ENCODE data around the gene PANK4.

PANK4 gene

DNA sequence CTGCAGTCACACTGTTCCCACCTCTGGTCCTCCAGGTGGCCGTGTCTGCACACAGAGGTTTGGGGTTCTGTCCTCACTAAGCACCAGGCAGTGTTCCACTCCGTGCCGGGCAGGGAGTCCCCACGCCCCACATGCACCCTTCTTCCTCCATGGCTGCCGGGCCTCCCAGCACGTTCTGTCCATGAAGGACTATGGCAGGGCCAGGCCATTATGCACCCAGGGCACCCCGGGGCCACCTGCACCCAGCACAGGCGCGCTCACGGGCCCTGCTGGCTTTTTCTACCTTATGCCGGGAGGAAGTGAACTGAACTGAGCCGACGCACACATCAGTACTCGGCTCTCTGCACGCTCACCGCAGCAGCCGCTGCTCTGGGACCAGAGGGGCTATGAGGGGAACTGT lies 10.3 kb downstream of the PANK4 start:
- Histone ChIP-seq H3K9me3 (ENCODE audit: severe bottlenecking) (no peaks in the 10 kb centered on the region), H3K4me1 (ENCODE audit: insufficient read depth, poor library complexity, severe bottlenecking) (no peaks in the 10 kb centered on the region), H3K27me3 (ENCODE audit: insufficient read depth, poor library complexity, severe bottlenecking) (no peaks in the 10 kb centered on the region), H3K36me3 (ENCODE audit: low read depth) (peaks cover 75% of the 10 kb centered on the region), H3K27ac (ENCODE audit: poor library complexity, severe bottlenecking) (no peak overlapping the region), H3K4me3 (ENCODE audit: severe bottlenecking) (no peak overlapping the region)
- TF ChIP-seq, protein P1, sequence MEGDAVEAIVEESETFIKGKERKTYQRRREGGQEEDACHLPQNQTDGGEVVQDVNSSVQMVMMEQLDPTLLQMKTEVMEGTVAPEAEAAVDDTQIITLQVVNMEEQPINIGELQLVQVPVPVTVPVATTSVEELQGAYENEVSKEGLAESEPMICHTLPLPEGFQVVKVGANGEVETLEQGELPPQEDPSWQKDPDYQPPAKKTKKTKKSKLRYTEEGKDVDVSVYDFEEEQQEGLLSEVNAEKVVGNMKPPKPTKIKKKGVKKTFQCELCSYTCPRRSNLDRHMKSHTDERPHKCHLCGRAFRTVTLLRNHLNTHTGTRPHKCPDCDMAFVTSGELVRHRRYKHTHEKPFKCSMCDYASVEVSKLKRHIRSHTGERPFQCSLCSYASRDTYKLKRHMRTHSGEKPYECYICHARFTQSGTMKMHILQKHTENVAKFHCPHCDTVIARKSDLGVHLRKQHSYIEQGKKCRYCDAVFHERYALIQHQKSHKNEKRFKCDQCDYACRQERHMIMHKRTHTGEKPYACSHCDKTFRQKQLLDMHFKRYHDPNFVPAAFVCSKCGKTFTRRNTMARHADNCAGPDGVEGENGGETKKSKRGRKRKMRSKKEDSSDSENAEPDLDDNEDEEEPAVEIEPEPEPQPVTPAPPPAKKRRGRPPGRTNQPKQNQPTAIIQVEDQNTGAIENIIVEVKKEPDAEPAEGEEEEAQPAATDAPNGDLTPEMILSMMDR (IDR thresholded peaks at IDR 0.05; ENCODE audit: poor library complexity, severe bottlenecking) = no peak
- DNase-seq (ENCODE audit: low spot score) = no peak
- no peak for ATAC-seq (ENCODE audit: low read depth)

DNA sequence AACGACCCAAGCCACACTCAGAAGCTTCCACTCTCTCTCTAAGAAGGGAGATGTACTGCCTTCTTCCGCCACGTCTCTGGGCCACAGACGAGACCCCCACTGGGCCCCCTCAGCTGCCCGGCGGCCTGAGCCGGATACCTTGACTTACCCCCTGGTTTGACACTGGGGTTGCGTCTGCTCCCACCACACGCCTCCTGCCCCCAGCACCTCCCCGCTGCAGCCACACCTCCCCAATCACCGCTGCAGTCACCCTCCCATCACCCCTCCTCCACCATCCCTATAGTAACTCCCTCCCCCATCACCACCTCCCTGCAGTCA lies 10.7 kb downstream of the PANK4 start:
- ATAC-seq (ENCODE audit: low read depth) (no peak), DNase-seq (ENCODE audit: low spot score) (no peak)
- Histone ChIP-seq H3K27ac (ENCODE audit: poor library complexity, severe bottlenecking) (no peak overlapping the region), H3K4me1 (ENCODE audit: insufficient read depth, poor library complexity, severe bottlenecking) (no peaks in the 10 kb centered on the region), H3K9me3 (ENCODE audit: severe bottlenecking) (no peaks in the 10 kb centered on the region), H3K4me3 (ENCODE audit: severe bottlenecking) (no peak overlapping the region), H3K27me3 (ENCODE audit: insufficient read depth, poor library complexity, severe bottlenecking) (no peaks in the 10 kb centered on the region), H3K36me3 (ENCODE audit: low read depth) (peaks cover 75% of the 10 kb centered on the region)
- TF ChIP-seq, protein P1 (IDR thresholded peaks at IDR 0.05; ENCODE audit: poor library complexity, severe bottlenecking) = no peak

DNA sequence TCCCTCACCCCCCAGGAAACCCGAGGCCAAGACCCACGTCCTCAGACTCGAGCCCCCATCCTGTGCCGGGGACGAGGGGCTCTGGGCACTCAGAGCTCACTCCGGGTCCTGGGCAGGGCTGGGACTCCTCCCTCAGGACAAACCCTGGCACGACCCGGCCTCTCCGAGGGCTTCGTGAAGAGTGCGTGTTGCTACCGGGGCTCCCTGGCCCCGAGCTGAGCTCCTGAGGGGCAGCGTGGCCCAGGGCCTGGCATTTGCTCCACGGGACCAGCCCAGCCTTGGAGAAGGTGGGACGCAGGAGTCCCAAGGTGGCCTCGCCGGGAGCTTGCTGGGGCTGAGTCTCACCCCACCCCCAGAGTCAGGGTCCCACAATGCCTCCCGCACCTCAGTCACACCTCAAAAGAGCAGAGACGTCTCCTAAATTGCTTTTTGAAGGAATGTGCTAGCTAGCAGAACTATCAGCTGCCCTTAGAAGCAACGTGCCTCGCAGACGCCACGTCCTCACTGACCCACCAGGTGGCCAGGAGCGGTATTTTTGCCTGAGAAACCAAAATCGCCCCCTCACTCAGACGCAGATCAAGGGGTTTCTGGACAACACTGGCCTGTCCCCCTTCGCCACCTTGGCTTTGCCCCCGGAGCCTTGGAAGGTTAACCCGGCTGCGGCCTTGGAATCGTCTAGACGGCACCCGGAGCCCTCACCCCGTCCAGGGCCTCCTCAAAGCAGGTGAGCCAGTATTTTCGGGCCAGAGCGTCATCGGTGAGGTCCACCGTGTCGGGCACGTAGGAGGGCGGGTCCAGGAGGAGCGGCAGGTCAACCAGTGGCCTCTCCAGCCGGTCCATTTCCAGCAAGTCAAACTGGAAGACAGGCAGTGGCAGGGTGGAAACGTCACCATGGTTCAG lies 11.3 kb downstream of the PANK4 start:
- Histone ChIP-seq H3K27ac (ENCODE audit: poor library complexity, severe bottlenecking) (no peak overlapping the region), H3K27me3 (ENCODE audit: insufficient read depth, poor library complexity, severe bottlenecking) (no peaks in the 10 kb centered on the region), H3K4me3 (ENCODE audit: severe bottlenecking) (no peak overlapping the region), H3K9me3 (ENCODE audit: severe bottlenecking) (no peaks in the 10 kb centered on the region), H3K36me3 (ENCODE audit: low read depth) (peaks cover 77% of the 10 kb centered on the region), H3K4me1 (ENCODE audit: insufficient read depth, poor library complexity, severe bottlenecking) (no peaks in the 10 kb centered on the region)
- ATAC-seq (ENCODE audit: low read depth) (no peak), DNase-seq (ENCODE audit: low spot score) (no peak)
- TF ChIP-seq, protein P1 (IDR thresholded peaks at IDR 0.05; ENCODE audit: poor library complexity, severe bottlenecking) = no peak

DNA sequence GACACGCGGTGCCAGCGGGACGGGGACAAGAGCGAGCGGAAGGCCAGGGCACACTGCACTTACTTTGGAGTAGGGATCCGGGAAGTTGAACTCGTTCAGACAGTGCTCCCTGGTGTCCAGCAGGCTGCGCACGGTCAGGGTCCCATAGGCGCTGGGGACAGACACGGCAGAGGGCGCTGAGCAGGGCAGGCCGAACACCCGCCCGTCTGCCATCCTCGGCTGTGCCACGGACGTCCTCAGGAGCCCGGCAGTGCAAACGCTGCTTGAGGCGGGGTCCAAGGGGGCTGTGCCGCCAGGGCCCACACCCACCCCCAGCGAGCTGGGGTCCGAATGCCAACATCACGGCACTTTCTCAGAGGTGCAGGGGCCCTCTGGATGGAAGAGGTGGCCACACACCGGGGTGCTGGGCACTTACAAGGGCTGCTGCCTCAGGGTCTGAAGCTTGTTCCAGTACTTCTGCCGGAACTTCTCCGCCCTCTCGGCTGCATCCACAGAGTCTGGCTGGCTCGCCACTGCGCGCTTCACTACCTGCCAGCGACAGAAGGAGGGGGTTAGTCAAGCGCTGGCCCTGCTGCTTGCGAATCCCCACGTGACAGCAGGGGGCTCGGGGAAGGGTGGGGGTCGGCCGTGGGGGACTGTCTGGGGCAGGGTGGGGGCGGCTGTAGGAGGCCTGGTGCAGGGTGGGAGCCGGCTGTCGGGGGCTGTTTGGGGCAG lies 12.3 kb downstream of the PANK4 start:
- DNase-seq (ENCODE audit: low spot score) = no peak
- Histone ChIP-seq H3K9me3 (ENCODE audit: severe bottlenecking) (no peaks in the 10 kb centered on the region), H3K36me3 (ENCODE audit: low read depth) (peaks cover 77% of the 10 kb centered on the region), H3K4me3 (ENCODE audit: severe bottlenecking) (no peak overlapping the region), H3K4me1 (ENCODE audit: insufficient read depth, poor library complexity, severe bottlenecking) (no peaks in the 10 kb centered on the region), H3K27ac (ENCODE audit: poor library complexity, severe bottlenecking) (no peak overlapping the region), H3K27me3 (ENCODE audit: insufficient read depth, poor library complexity, severe bottlenecking) (no peaks in the 10 kb centered on the region)
- ATAC-seq (ENCODE audit: low read depth) = no peak
- TF ChIP-seq, protein P1 (IDR thresholded peaks at IDR 0.05; ENCODE audit: poor library complexity, severe bottlenecking) = no peak

Data from RWPE2 (cell line).